Panc1 (cell line): ENCODE results near the gene LZTS3. TPM values are rescaled to one million over a fixed set of nuclear protein-coding genes. Genes with fewer than 3 reads are reported as not detected.
"Not testable (repeated sequence)": the region's sequence is repeated elsewhere in the genome, so short reads cannot be mapped to it uniquely, and the experiment has no call there.

Experiments used
- ATAC-seq: fragments of 200-7000 bp; cut with Tn5 transposase; 2 replicates; pipeline ENCODE4 v1.9.1; 2020; ENCODE audit warnings: mild to moderate bottlenecking, moderate library complexity
- BruUV-seq: library from RNA; stranded (reverse); fragments of 400-500 nt; replicated peaks from 2 replicates; lab custom pipeline; 2021; lab: Mats Ljungman, UMichigan
- CTCF ChIA-PET: fragments of 300-600 bp; sonication (Branson Sonifier 250); formaldehyde crosslinking; loops from one replicate; lab custom pipeline; 2022; ENCODE audit warnings: antibody characterized with exemption; lab: Charles Lee
- POLR2A ChIA-PET: fragments of 300-600 bp; sonication (Branson Sonifier 250); formaldehyde crosslinking; loops from one replicate; lab custom pipeline; 2022; ENCODE audit warnings: antibody characterized with exemption; lab: Charles Lee
- DNase-seq: peaks from one replicate; pipeline ENCODE4 v3.0.0-alpha.2; 2010; ENCODE audit warnings: low read depth, low spot score
- H3K27ac ChIP-seq: 2 replicates; pipeline ENCODE4 v1.5.1; 2011; ENCODE audit warnings: mild to moderate bottlenecking, low read length, inconsistent platforms
- H3K27me3 ChIP-seq: fragments of 200-500 bp; sonication (Bioruptor generic); 2 replicates; pipeline ENCODE4 v1.6.0; 2014; ENCODE audit warnings: low read length, inconsistent platforms; ENCODE audit not compliant: control insufficient read depth, insufficient read depth
- H3K36me3 ChIP-seq: fragments of 200-500 bp; sonication (Bioruptor generic); 2 replicates; pipeline ENCODE4 v1.5.1; 2014; ENCODE audit warnings: inconsistent platforms, mild to moderate bottlenecking, low read length, moderate library complexity; ENCODE audit not compliant: control insufficient read depth, insufficient read depth
- H3K4me1 ChIP-seq: 2 replicates; pipeline ENCODE4 v1.5.1; 2011; ENCODE audit warnings: inconsistent platforms, mild to moderate bottlenecking, low read length, moderate library complexity; ENCODE audit not compliant: control insufficient read depth, insufficient read depth
- H3K4me3 ChIP-seq, 2 experiments: 2 replicates each; pipeline ENCODE4 v1.5.1; 2011 to 2012; ENCODE audit warnings: low read depth in 2 of 2, low read length in 2 of 2, mild to moderate bottlenecking in 2 of 2, inconsistent platforms in 1 of 2, moderate library complexity in 1 of 2
- H3K9me3 ChIP-seq: fragments of 200-500 bp; sonication (Bioruptor generic); 2 replicates; pipeline ENCODE4 v1.5.1; 2014; ENCODE audit warnings: low read depth, mild to moderate bottlenecking, inconsistent platforms, low read length, moderate library complexity; ENCODE audit not compliant: control insufficient read depth, insufficient read depth
- CTCF ChIP-seq: fragments of 450-650 bp; IDR thresholded peaks from 2 replicates; pipeline ENCODE4 v1.5.1; 2017; ENCODE audit warnings: mild to moderate bottlenecking
- POLR2AphosphoS5 ChIP-seq: IDR thresholded peaks from 2 replicates; pipeline ENCODE4 v1.6.1; 2012; ENCODE audit warnings: mild to moderate bottlenecking, low read depth, low read length, moderate library complexity
- REST ChIP-seq, 2 experiments: IDR thresholded peaks; 2 replicates each; pipeline ENCODE4 v1.6.1; 2011 to 2012; ENCODE audit warnings: low read depth in 2 of 2, control low read depth in 1 of 2, low read length in 1 of 2, mild to moderate bottlenecking in 1 of 2, moderate library complexity in 1 of 2; ENCODE audit not compliant: insufficient read depth in 1 of 2
- SIN3A ChIP-seq: IDR thresholded peaks from 2 replicates; pipeline ENCODE4 v1.6.1; 2012; ENCODE audit warnings: low read depth, mild to moderate bottlenecking, low read length, moderate library complexity, borderline replicate concordance; ENCODE audit not compliant: insufficient read depth
- TCF7L2 ChIP-seq: IDR thresholded peaks from 2 replicates; pipeline ENCODE4 v1.6.1; 2011; ENCODE audit warnings: mild to moderate bottlenecking, low read depth, low read length, inconsistent platforms
- in situ Hi-C: cut with HindIII; loops from 2 replicates; pipeline ENCODE4 v1.10.0; 2016; ENCODE audit warnings: low sequenced_read_pairs, low pct_unique_long_range_greater_than_20kb
- intact Hi-C: fragments of 100-400 bp; cut with micrococcal nuclease; formaldehyde crosslinking; loops from one replicate; pipeline ENCODE4 v1.10.0; 2022; ENCODE audit not compliant: unreplicated experiment
- total RNA-seq: library from RNA; stranded (reverse); gene quantifications from one replicate; pipeline ENCODE4 v1.2.1, GENCODE V29; 2021; ENCODE audit not compliant: unreplicated experiment

LZTS3 gene
- total RNA-seq, 1 experiment from 2014 or later = 5.2 TPM

- ChIA-PET POLR2A (no interaction called here), CTCF (no interaction called here)
- intact Hi-C loops = no loop called here
- Histone ChIP-seq H3K9me3 (no peaks in the 10 kb centered on the region), H3K36me3 (no peaks in the 10 kb centered on the region), H3K27me3 (no peaks in the 10 kb centered on the region), H3K4me3 (no peak overlapping the region), H3K4me1 (no peaks in the 10 kb centered on the region), H3K27ac (no peak overlapping the region)
- no peak for ATAC-seq
- TF ChIP-seq POLR2AphosphoS5 (no peak), TCF7L2 (no peak), REST (IDR thresholded peaks at IDR 0.05; ENCODE audit: insufficient read depth in 1 of 2, low read depth in 2 of 2, low read length in 1 of 2) (no peak), SIN3A (no peak), CTCF (no peak)
- in situ Hi-C loops = no loop called here
- no peak for DNase-seq
- BruUV-seq = no TSS peak
These were observed 44.9 kb downstream of the LZTS3 start for GRCh38 chr20:3128275-3128984.

- in situ Hi-C loops (no loop called here), intact Hi-C loops (no loop called here)
- no peak for ATAC-seq
- no peak for TF ChIP-seq TCF7L2
- TF ChIP-seq POLR2AphosphoS5 = no peak
- TF ChIP-seq SIN3A = no peak
- TF ChIP-seq CTCF = no peak
- no peak for TF ChIP-seq REST (IDR thresholded peaks at IDR 0.05; ENCODE audit: insufficient read depth in 1 of 2, low read depth in 2 of 2, low read length in 1 of 2)
- POLR2A ChIA-PET = no interaction called here
- no peaks in the 10 kb centered on the region for H3K27me3 ChIP-seq
- DNase-seq = no peak
- H3K4me3 ChIP-seq = no peak overlapping the region
- no peak overlapping the region for H3K27ac ChIP-seq
- CTCF ChIA-PET = no interaction called here
- H3K9me3 ChIP-seq = no peaks in the 10 kb centered on the region
- no TSS peak for BruUV-seq
- no peaks in the 10 kb centered on the region for H3K36me3 ChIP-seq
- H3K4me1 ChIP-seq = no peaks in the 10 kb centered on the region
These were observed 46.9 kb downstream of the LZTS3 start for GRCh38 chr20:3126527-3126859.

GRCh38 chr20:3125776-3126526 is 47.4 kb downstream of the LZTS3 start:
- ATAC-seq, H3K9me3 ChIP-seq, H3K27ac ChIP-seq, DNase-seq, in situ Hi-C loops, BruUV-seq, H3K36me3 ChIP-seq, H3K27me3 ChIP-seq, POLR2A ChIA-PET, H3K4me1 ChIP-seq, CTCF ChIA-PET, H3K4me3 ChIP-seq, intact Hi-C loops: not testable (repeated sequence)
